Activated gamma-delta T cell treated with Interleukin-2 at 50 U/mL for 16 hours (primary cell): ENCODE measurements around the gene ELP1.
"Not testable (repeated sequence)": the region's sequence is repeated elsewhere in the genome, so short reads cannot be mapped to it uniquely, and the experiment has no call there.

ENCODE experiments used
- DNase-seq: peaks from one replicate; pipeline ENCODE4 v3.0.0-alpha.2; 2020

The ELP1 gene

GRCh38 chr9:108852079-108852478 is 81.8 kb downstream of the ELP1 start:
- DNase-seq = no peak

- no peak for DNase-seq
Observed at GRCh38 chr9:108851138-108851537, 82.8 kb downstream of the ELP1 start.

GRCh38 chr9:108850293-108850897 is 83.5 kb downstream of the ELP1 start:
- no peak for DNase-seq

GRCh38 chr9:108848296-108848695 is 85.6 kb downstream of the ELP1 start:
- DNase-seq = not testable (repeated sequence)

GRCh38 chr9:108845947-108846346 is 88.0 kb downstream of the ELP1 start:
- DNase-seq = no peak

GRCh38 chr9:108845507-108845906 is 88.4 kb downstream of the ELP1 start:
- DNase-seq = no peak

- DNase-seq = no peak
Observed at GRCh38 chr9:108844856-108845255, 89.1 kb downstream of the ELP1 start.

GRCh38 chr9:108844391-108844790 is 89.5 kb downstream of the ELP1 start:
- no peak for DNase-seq

GRCh38 chr9:108842610-108843295 is 91.2 kb downstream of the ELP1 start:
- DNase-seq = no peak

GRCh38 chr9:108839561-108839960 is 94.4 kb downstream of the ELP1 start:
- not testable (repeated sequence) for DNase-seq

- no peak for DNase-seq
Observed at GRCh38 chr9:108838017-108838416, 95.9 kb downstream of the ELP1 start.

- no peak for DNase-seq
Observed at GRCh38 chr9:108837530-108837929, 96.4 kb downstream of the ELP1 start.

- DNase-seq = no peak
Observed at GRCh38 chr9:108836781-108837180, 97.1 kb downstream of the ELP1 start.

GRCh38 chr9:108836319-108836718 is 97.6 kb downstream of the ELP1 start:
- no peak for DNase-seq

- DNase-seq = no peak
Observed at GRCh38 chr9:108835831-108836230, 98.1 kb downstream of the ELP1 start.

GRCh38 chr9:108834959-108835665 is 98.8 kb downstream of the ELP1 start:
- DNase-seq = no peak

GRCh38 chr9:108832179-108832500 is 101.8 kb downstream of the ELP1 start:
- DNase-seq = no peak

- no peak for DNase-seq
Observed at GRCh38 chr9:108831496-108832178, 102.3 kb downstream of the ELP1 start.

- no peak for DNase-seq
Observed at GRCh38 chr9:108830272-108830671, 103.7 kb downstream of the ELP1 start.

- no peak for DNase-seq
Observed at GRCh38 chr9:108823829-108824228, 110.1 kb downstream of the ELP1 start.
